Sigmoid colon (tissue), 4 donors: ENCODE data around the gene CMTM2.

ENCODE experiments used
- CTCF ChIP-seq, 4 experiments: fragments of 450-650 bp in 3 of 4; fragments of 200-600 bp in 1 of 4; IDR thresholded peaks; one replicate each; pipeline ENCODE4 v1.5.1; 2016 to 2019; ENCODE audit warnings: antibody characterized with exemption in 4 of 4, mild to moderate bottlenecking in 3 of 4, moderate library complexity in 2 of 4
- EP300 ChIP-seq, 4 donors: sonication (generic); formaldehyde crosslinking; IDR thresholded peaks; one replicate each; pipeline ENCODE4 v1.6.1; 2017; ENCODE audit warnings: antibody characterized with exemption in 4 of 4
- POLR2A ChIP-seq, 2 donors: fragments of 450-650 bp; IDR thresholded peaks; one replicate each; pipeline ENCODE4 v1.6.1; 2016; ENCODE audit warnings: antibody characterized with exemption in 2 of 2, mild to moderate bottlenecking in 2 of 2, moderate library complexity in 2 of 2
- POLR2AphosphoS5 ChIP-seq, 4 donors: sonication (generic); formaldehyde crosslinking; IDR thresholded peaks; one replicate each; pipeline ENCODE4 v1.6.1; 2017; ENCODE audit warnings: antibody characterized with exemption in 4 of 4

GRCh38 chr16:66636199-66636598 is 56.9 kb downstream of the CMTM2 start:
- TF ChIP-seq CTCF (IDR thresholded peaks at IDR 0.05) (no peak), POLR2AphosphoS5 (IDR thresholded peaks at IDR 0.05) (no peak), POLR2A (IDR thresholded peaks at IDR 0.05) (no peak), EP300 (IDR thresholded peaks at IDR 0.05) (no peak)
